Neural progenitor cell (in vitro differentiated cells): ENCODE data around the gene HLA-DPB1. TPM values are rescaled to one million over a fixed set of nuclear protein-coding genes. Genes with fewer than 3 reads are reported as not detected.

Experiments used
- DNase-seq: peaks from one replicate; pipeline ENCODE4 v3.0.0-alpha.2; 2016; ENCODE audit warnings: low spot score
- H2AFZ ChIP-seq: fragments of 200-600 bp; sonication (generic); replicated peaks from 2 replicates; pipeline ENCODE4 v1.6.1; 2016; ENCODE audit warnings: antibody characterized with exemption
- H3F3A ChIP-seq: fragments of 200-600 bp; sonication (generic); 2 replicates; pipeline ENCODE4 v1.6.1; 2016; ENCODE audit warnings: antibody characterized with exemption, low read depth
- H3K27ac ChIP-seq: fragments of 200-600 bp; sonication (generic); 2 replicates; pipeline ENCODE4 v1.5.1; 2016; ENCODE audit warnings: mild to moderate bottlenecking
- H3K27me3 ChIP-seq: fragments of 200-600 bp; sonication (generic); 2 replicates; pipeline ENCODE4 v1.6.1; 2016; ENCODE audit warnings: mild to moderate bottlenecking, moderate library complexity
- H3K36me3 ChIP-seq: fragments of 200-600 bp; sonication (generic); 2 replicates; pipeline ENCODE4 v1.5.1; 2016
- H3K4me1 ChIP-seq: fragments of 200-600 bp; sonication (generic); 2 replicates; pipeline ENCODE4 v1.6.1; 2016; ENCODE audit warnings: mixed run types
- H3K4me2 ChIP-seq: fragments of 200-600 bp; sonication (generic); 2 replicates; pipeline ENCODE4 v1.6.1; 2016
- H3K4me3 ChIP-seq: fragments of 200-600 bp; sonication (generic); 2 replicates; pipeline ENCODE4 v1.5.1; 2016
- H3K79me2 ChIP-seq: fragments of 200-600 bp; sonication (generic); 2 replicates; pipeline ENCODE4 v1.6.1; 2016; ENCODE audit warnings: low read depth
- H3K9ac ChIP-seq: fragments of 200-600 bp; sonication (generic); 2 replicates; pipeline ENCODE4 v1.6.1; 2016
- H3K9me3 ChIP-seq: fragments of 200-600 bp; sonication (generic); 2 replicates; pipeline ENCODE4 v1.5.1; 2016; ENCODE audit warnings: low read depth
- H4K20me1 ChIP-seq: fragments of 200-600 bp; sonication (generic); 2 replicates; pipeline ENCODE4 v1.6.1; 2016; ENCODE audit warnings: low read depth
- H3K27ac Mint-ChIP-seq: 3 replicates; pipeline ENCODE4 v1.8.0; 2021; ENCODE audit warnings: mixed read lengths
- H3K27me3 Mint-ChIP-seq: 2 replicates; pipeline ENCODE4 v1.8.0; 2022; ENCODE audit warnings: low read depth, mild to moderate bottlenecking, inconsistent platforms, moderate library complexity, mixed read lengths; ENCODE audit not compliant: insufficient read depth
- H3K36me3 Mint-ChIP-seq: 3 replicates; pipeline ENCODE4 v1.8.0; 2021; ENCODE audit warnings: mixed read lengths
- H3K4me1 Mint-ChIP-seq: 3 replicates; pipeline ENCODE4 v1.8.0; 2021; ENCODE audit warnings: mixed read lengths
- H3K4me3 Mint-ChIP-seq: 3 replicates; pipeline ENCODE4 v1.8.0; 2021; ENCODE audit warnings: mild to moderate bottlenecking, moderate library complexity, mixed read lengths
- H3K9me3 Mint-ChIP-seq: 3 replicates; pipeline ENCODE4 v1.8.0; 2020; ENCODE audit warnings: mixed read lengths
- CTCF ChIP-seq: fragments of 200-600 bp; sonication (generic); IDR thresholded peaks from 2 replicates; pipeline ENCODE4 v1.5.1; 2017; ENCODE audit warnings: antibody characterized with exemption, mild to moderate bottlenecking
- EZH2 ChIP-seq: fragments of 200-600 bp; sonication (generic); IDR thresholded peaks from 2 replicates; pipeline ENCODE4 v1.6.1; 2017; ENCODE audit warnings: antibody characterized with exemption, mild to moderate bottlenecking, moderate library complexity
- EZH2phosphoT487 ChIP-seq: fragments of 200-600 bp; sonication (generic); IDR thresholded peaks from 2 replicates; pipeline ENCODE4 v1.6.1; 2017; ENCODE audit warnings: antibody characterized with exemption
- total RNA-seq: library from RNA; depleted of rRNA; stranded (reverse); fragments of >200 nt; gene quantifications from 2 replicates; pipeline ENCODE4 v1.2.3, GENCODE V29; 2015; ENCODE audit warnings: low replicate concordance

The HLA-DPB1 gene
- total RNA-seq, 1 donor from 2014 or later, result 8.0 TPM

- H3K4me3 Mint-ChIP-seq, result no peak overlapping the region
- peaks cover 10% of the 10 kb centered on the region for H3F3A ChIP-seq
Measured at GRCh38 chr6:33076406-33076934, 680 bp downstream of the HLA-DPB1 start.

GRCh38 chr6:33077908-33078307 is 2.1 kb downstream of the HLA-DPB1 start:
- Mint-ChIP-seq H3K9me3 (no peaks in the 10 kb centered on the region), H3K4me3 (no peak overlapping the region), H3K27ac (peak overlapping the region; percentile 15), H3K4me1 (peaks cover 35% of the 10 kb centered on the region), H3K36me3 (no peaks in the 10 kb centered on the region), H3K27me3 (peaks cover 17% of the 10 kb centered on the region)
- Histone ChIP-seq H4K20me1 (no peaks in the 10 kb centered on the region), H3K36me3 (no peaks in the 10 kb centered on the region), H3K9ac (no peak overlapping the region), H3K4me2 (no peak overlapping the region), H3K27ac (no peak overlapping the region), H3K9me3 (no peaks in the 10 kb centered on the region), H2AFZ (no peak overlapping the region), H3K4me3 (no peak overlapping the region), H3F3A (peaks cover 10% of the 10 kb centered on the region), H3K79me2 (no peaks in the 10 kb centered on the region), H3K4me1 (no peaks in the 10 kb centered on the region), H3K27me3 (peaks cover 12% of the 10 kb centered on the region)
- no peak for TF ChIP-seq EZH2phosphoT487
- no peak for TF ChIP-seq EZH2
- TF ChIP-seq CTCF, result no peak
- DNase-seq, result no peak

More at GRCh38 chr6:33076406-33076934, 680 bp downstream of the HLA-DPB1 start:
- Mint-ChIP-seq H3K27me3 (peaks cover 12% of the 10 kb centered on the region), H3K4me1 (peaks cover 22% of the 10 kb centered on the region), H3K27ac (no peak overlapping the region), H3K9me3 (no peaks in the 10 kb centered on the region), H3K36me3 (no peaks in the 10 kb centered on the region)
- Histone ChIP-seq H3K36me3 (no peaks in the 10 kb centered on the region), H3K4me3 (no peak overlapping the region), H3K79me2 (no peaks in the 10 kb centered on the region), H3K27me3 (peaks cover 10% of the 10 kb centered on the region), H3K4me1 (no peaks in the 10 kb centered on the region), H3K4me2 (no peak overlapping the region), H3K9me3 (no peaks in the 10 kb centered on the region), H2AFZ (no peak overlapping the region), H4K20me1 (no peaks in the 10 kb centered on the region), H3K9ac (no peak overlapping the region), H3K27ac (no peak overlapping the region)
- TF ChIP-seq EZH2phosphoT487 (no peak), EZH2 (no peak), CTCF (no peak)
- no peak for DNase-seq

- Mint-ChIP-seq H3K27ac (no peak overlapping the region), H3K4me1 (peaks cover 35% of the 10 kb centered on the region), H3K9me3 (no peaks in the 10 kb centered on the region), H3K4me3 (peak overlapping the region; percentile 64), H3K36me3 (no peaks in the 10 kb centered on the region), H3K27me3 (peaks cover 15% of the 10 kb centered on the region)
- H3K27ac ChIP-seq, result no peak overlapping the region
- TF ChIP-seq CTCF (no peak), EZH2 (no peak), EZH2phosphoT487 (no peak)
- H3K9me3 ChIP-seq, result no peaks in the 10 kb centered on the region
- H2AFZ ChIP-seq, result no peak overlapping the region
- DNase-seq, result no peak
- H3K4me3 ChIP-seq, result no peak overlapping the region
- H3K27me3 ChIP-seq, result peaks cover 12% of the 10 kb centered on the region
- H3K4me1 ChIP-seq, result no peaks in the 10 kb centered on the region
- no peak overlapping the region for H3K4me2 ChIP-seq
- H3K36me3 ChIP-seq, result no peaks in the 10 kb centered on the region
- H4K20me1 ChIP-seq, result no peaks in the 10 kb centered on the region
- H3F3A ChIP-seq, result peaks cover 10% of the 10 kb centered on the region
- no peak overlapping the region for H3K9ac ChIP-seq
- no peaks in the 10 kb centered on the region for H3K79me2 ChIP-seq
Measured at GRCh38 chr6:33078442-33078841, 2.7 kb downstream of the HLA-DPB1 start.
